ENCODE data around the gene KEL. TPM values are rescaled to one million over a fixed set of nuclear protein-coding genes. Genes with fewer than 3 reads are reported as not detected.

The KEL gene
- total RNA-seq, 4 donors from 2014 or later: 0.98 to 1.8 TPM; not detected in 2

GRCh38 chr7:143002898-143003297 lies 40.7 kb upstream of the KEL start:
- Histone ChIP-seq H3K27ac (no peak overlapping the region), H3K4me3 (no peak overlapping the region), H3K4me1 (no peaks in the 10 kb centered on the region), H3K9me3 (no peaks in the 10 kb centered on the region), H3K36me3 (no peaks in the 10 kb centered on the region), H3K27me3 (no peaks in the 10 kb centered on the region)
- intact Hi-C loops (cut with DNase I; ENCODE audit: low total_unique reads): loop anchor here (10.0 kb wide), 1 partner anchor 212 kb away; no protein-coding TSS in a partner anchor
- TF ChIP-seq, protein P1, sequence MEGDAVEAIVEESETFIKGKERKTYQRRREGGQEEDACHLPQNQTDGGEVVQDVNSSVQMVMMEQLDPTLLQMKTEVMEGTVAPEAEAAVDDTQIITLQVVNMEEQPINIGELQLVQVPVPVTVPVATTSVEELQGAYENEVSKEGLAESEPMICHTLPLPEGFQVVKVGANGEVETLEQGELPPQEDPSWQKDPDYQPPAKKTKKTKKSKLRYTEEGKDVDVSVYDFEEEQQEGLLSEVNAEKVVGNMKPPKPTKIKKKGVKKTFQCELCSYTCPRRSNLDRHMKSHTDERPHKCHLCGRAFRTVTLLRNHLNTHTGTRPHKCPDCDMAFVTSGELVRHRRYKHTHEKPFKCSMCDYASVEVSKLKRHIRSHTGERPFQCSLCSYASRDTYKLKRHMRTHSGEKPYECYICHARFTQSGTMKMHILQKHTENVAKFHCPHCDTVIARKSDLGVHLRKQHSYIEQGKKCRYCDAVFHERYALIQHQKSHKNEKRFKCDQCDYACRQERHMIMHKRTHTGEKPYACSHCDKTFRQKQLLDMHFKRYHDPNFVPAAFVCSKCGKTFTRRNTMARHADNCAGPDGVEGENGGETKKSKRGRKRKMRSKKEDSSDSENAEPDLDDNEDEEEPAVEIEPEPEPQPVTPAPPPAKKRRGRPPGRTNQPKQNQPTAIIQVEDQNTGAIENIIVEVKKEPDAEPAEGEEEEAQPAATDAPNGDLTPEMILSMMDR (IDR thresholded peaks at IDR 0.05): no peak
- TF ChIP-seq POLR2A (IDR thresholded peaks at IDR 0.05): no peak
- DNase-seq: no peak

DNA sequence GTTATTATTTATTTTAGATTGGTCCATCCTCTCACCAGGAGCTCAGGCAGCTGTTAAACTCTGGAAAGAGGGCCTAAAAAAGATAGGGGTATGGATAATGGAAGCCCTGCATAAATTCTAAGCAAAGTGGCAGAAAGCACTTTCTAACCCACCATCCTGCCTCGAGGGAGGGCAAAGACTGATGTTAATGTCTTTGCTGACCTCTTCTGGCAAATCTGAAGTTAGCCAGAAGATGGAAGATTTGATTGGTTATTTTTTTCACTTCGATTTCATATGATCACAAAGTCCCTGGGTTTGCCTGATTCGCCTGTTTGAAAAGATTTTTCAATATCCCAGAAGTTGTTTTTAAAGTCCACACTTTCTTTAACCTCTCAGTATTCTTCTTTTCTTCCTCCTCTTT lies 39.9 kb upstream of the KEL start:
- Histone ChIP-seq H3K36me3 (no peaks in the 10 kb centered on the region), H3K4me3 (no peak overlapping the region), H3K9me3 (no peaks in the 10 kb centered on the region), H3K4me1 (no peaks in the 10 kb centered on the region), H3K27me3 (no peaks in the 10 kb centered on the region), H3K27ac (no peak overlapping the region)
- intact Hi-C loops (cut with DNase I; ENCODE audit: low total_unique reads): loop anchor here (10.0 kb wide), 1 partner anchor 213 kb away; no protein-coding TSS in a partner anchor
- TF ChIP-seq POLR2A (IDR thresholded peaks at IDR 0.05): no peak
- TF ChIP-seq, protein P1 (IDR thresholded peaks at IDR 0.05): no peak
- DNase-seq: no peak

DNA sequence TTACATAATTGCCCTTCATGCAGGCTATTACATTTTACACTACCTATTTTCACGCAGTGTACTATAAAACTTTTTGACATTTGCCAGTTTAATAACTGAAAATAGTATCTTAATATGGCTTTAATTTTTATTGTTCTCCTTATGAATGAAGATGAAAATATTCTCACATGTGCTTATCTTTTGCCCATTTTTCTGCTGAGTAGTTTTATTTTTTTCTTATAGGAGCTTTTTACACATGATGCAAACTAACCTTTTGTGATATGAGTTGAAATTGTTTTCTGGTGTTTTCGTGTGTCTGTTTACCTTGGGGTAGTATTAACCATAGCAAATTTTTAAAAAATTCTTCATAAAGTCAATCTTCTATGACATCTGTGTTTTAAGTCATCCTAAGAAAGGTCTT lies 38.5 kb upstream of the KEL start:
- Histone ChIP-seq H3K27ac (no peak overlapping the region), H3K4me1 (no peaks in the 10 kb centered on the region), H3K9me3 (no peaks in the 10 kb centered on the region), H3K27me3 (no peaks in the 10 kb centered on the region), H3K36me3 (no peaks in the 10 kb centered on the region), H3K4me3 (no peak overlapping the region)
- no peak for DNase-seq
- intact Hi-C loops (cut with DNase I; ENCODE audit: low total_unique reads): loop anchor here (10.0 kb wide), 1 partner anchor 214 kb away; no protein-coding TSS in a partner anchor
- TF ChIP-seq, protein P1 (IDR thresholded peaks at IDR 0.05): no peak
- TF ChIP-seq POLR2A (IDR thresholded peaks at IDR 0.05): no peak

- no peaks in the 10 kb centered on the region for H3K9me3 ChIP-seq
- DNase-seq: no peak
- no peaks in the 10 kb centered on the region for H3K27me3 ChIP-seq
- no peak for TF ChIP-seq POLR2A (IDR thresholded peaks at IDR 0.05)
- intact Hi-C loops (cut with DNase I; ENCODE audit: low total_unique reads): loop anchor here (10.0 kb wide), 1 partner anchor 215 kb away; no protein-coding TSS in a partner anchor
- no peak overlapping the region for H3K4me3 ChIP-seq
- no peaks in the 10 kb centered on the region for H3K4me1 ChIP-seq
- H3K27ac ChIP-seq: no peak overlapping the region
- H3K36me3 ChIP-seq: no peaks in the 10 kb centered on the region
Observed at GRCh38 chr7:142999793-143000192, 37.6 kb upstream of the KEL start.

DNA sequence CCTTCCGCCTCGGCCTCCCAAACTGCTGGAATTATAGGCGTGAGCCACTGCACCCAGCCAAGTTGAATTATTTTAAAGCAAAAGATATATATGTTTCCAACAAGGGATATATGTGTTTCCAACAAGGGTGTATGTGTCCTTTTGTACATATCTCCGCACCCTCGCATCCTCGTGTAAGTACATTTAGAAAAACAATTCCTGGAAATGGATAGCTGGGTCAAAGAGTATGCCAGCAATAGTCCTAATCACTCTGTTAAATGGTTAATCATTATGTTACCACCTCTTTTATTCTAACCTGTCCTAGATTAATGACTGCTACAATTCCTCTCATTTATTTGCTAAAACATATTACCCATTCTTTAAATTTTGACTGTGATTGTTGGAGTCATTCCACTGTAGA lies 36.8 kb upstream of the KEL start:
- no peaks in the 10 kb centered on the region for H3K36me3 ChIP-seq
- no peaks in the 10 kb centered on the region for H3K9me3 ChIP-seq
- H3K27ac ChIP-seq: no peak overlapping the region
- intact Hi-C loops (cut with DNase I; ENCODE audit: low total_unique reads): no loop called here
- no peak overlapping the region for H3K4me3 ChIP-seq
- TF ChIP-seq, protein P1 (IDR thresholded peaks at IDR 0.05): no peak
- TF ChIP-seq POLR2A (IDR thresholded peaks at IDR 0.05): no peak
- no peaks in the 10 kb centered on the region for H3K4me1 ChIP-seq
- no peak for DNase-seq
- no peaks in the 10 kb centered on the region for H3K27me3 ChIP-seq
